Measurements from ENCODE around the gene UNC13B.

The UNC13B gene

DNA sequence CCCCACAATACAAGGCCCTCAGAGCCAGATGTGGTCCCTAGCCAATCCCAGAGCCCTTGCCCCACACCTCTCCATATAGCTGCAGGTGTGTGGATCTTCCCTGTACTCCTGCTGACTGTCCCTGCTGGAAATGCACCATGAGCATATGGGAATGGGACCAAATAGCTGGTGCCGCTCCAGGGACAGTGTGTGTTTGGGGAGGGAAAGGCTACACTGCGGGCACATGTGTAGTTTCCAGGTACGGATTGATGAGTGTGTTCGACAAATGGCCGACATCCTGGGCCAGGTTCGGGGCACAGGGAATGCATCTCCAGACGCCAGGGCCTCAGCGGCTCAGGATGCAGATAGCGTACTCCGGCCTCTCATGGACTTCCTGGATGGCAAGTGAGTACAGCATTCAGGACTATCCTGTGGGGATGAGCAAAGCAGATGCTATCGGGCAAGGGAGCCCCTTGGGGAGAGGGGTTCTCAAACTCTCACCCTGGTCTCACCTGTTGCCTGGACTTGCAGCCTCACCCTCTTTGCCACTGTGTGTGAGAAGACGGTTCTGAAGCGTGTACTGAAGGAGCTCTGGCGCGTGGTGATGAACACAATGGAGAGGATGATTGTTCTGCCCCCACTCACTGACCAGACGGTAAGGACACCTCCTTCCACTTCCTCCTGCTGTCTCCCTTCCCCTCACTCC lies 237.0 kb downstream of the UNC13B start:
- no peak for TF ChIP-seq FOXP2 (optimal IDR thresholded peaks at IDR 0.05; ENCODE audit: borderline replicate concordance, extremely low read depth, extremely low read length, insufficient read depth)
- TF ChIP-seq TAF1 (IDR thresholded peaks at IDR 0.05; ENCODE audit: borderline replicate concordance, insufficient read depth, low read length) = no peak
- TF ChIP-seq, protein P1, sequence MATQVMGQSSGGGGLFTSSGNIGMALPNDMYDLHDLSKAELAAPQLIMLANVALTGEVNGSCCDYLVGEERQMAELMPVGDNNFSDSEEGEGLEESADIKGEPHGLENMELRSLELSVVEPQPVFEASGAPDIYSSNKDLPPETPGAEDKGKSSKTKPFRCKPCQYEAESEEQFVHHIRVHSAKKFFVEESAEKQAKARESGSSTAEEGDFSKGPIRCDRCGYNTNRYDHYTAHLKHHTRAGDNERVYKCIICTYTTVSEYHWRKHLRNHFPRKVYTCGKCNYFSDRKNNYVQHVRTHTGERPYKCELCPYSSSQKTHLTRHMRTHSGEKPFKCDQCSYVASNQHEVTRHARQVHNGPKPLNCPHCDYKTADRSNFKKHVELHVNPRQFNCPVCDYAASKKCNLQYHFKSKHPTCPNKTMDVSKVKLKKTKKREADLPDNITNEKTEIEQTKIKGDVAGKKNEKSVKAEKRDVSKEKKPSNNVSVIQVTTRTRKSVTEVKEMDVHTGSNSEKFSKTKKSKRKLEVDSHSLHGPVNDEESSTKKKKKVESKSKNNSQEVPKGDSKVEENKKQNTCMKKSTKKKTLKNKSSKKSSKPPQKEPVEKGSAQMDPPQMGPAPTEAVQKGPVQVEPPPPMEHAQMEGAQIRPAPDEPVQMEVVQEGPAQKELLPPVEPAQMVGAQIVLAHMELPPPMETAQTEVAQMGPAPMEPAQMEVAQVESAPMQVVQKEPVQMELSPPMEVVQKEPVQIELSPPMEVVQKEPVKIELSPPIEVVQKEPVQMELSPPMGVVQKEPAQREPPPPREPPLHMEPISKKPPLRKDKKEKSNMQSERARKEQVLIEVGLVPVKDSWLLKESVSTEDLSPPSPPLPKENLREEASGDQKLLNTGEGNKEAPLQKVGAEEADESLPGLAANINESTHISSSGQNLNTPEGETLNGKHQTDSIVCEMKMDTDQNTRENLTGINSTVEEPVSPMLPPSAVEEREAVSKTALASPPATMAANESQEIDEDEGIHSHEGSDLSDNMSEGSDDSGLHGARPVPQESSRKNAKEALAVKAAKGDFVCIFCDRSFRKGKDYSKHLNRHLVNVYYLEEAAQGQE (IDR thresholded peaks at IDR 0.05; ENCODE audit: insufficient read depth in 1 of 2, low read depth in 2 of 2, low read length in 2 of 2) = no peak
- TF ChIP-seq SIN3A (IDR thresholded peaks at IDR 0.05; ENCODE audit: borderline replicate concordance, insufficient read depth, low read length) = no peak
- no peak for TF ChIP-seq POLR2AphosphoS5 (IDR thresholded peaks at IDR 0.05; ENCODE audit: low read depth, low read length)

DNA sequence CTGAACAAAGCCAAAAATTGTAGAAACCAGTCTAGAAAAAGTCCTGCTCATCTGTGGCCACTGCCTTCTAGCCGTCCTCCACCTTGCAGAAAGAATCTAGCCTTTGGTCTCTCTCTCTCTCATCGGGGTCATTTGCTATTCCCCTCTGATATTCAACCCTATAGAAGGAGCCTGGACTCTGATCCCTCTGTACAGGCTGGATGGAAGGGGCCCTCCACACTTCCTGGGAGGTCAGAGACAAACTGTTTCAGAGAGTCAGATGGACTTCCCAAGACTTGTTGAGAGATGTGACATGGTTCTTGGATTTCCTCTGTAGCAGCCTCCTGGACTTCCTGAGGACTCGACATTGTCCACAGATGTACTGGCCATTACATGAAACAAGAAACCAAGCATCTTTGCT lies 243.1 kb downstream of the UNC13B start:
- TF ChIP-seq TAF1 (IDR thresholded peaks at IDR 0.05; ENCODE audit: borderline replicate concordance, insufficient read depth, low read length) (no peak), POLR2AphosphoS5 (IDR thresholded peaks at IDR 0.05; ENCODE audit: low read depth, low read length) (no peak), FOXP2 (optimal IDR thresholded peaks at IDR 0.05; ENCODE audit: borderline replicate concordance, extremely low read depth, extremely low read length, insufficient read depth) (no peak), SIN3A (IDR thresholded peaks at IDR 0.05; ENCODE audit: borderline replicate concordance, insufficient read depth, low read length) (no peak)
- TF ChIP-seq, protein P1 (IDR thresholded peaks at IDR 0.05; ENCODE audit: insufficient read depth in 1 of 2, low read depth in 2 of 2, low read length in 2 of 2) = no peak

DNA sequence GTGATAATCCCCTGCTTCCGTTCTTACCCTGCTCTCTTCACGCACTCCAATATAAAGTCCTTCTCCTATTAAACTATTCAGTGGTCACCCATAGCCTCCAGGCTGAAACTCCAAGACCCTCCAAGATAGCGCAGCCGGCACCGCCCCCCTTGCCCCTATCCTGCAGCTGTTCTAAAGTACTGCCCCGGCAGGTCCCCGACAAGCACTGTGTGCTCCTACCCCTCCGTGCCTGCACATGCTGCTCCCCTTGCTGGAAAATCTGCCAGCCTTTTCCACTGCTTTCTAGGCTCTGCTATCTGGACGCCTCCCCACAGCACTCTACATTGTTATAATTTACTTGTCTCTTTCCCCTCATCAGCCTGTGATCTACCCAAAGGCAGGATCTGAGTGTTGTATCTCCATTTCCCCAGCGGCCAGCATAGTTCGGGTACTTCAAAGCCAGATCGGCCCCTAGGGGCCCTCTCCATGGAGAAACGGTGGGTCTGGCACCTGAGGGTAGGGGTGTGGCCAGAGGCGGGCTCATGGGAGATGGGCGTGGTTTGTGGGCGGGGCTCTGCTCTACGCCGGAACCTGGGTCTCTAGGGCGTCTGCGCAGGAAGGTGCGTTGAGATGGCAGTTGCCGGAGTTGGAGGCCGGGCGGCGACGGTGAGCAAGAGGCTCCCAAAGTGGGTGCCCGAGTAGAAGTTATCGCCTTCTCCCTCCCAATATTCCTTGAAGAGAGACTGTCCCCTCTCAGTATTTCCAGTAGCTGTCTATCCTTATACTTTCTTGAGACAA lies 244.6 kb downstream of the UNC13B start:
- TF ChIP-seq, protein P1 (IDR thresholded peaks at IDR 0.05; ENCODE audit: insufficient read depth in 1 of 2, low read depth in 2 of 2, low read length in 2 of 2) = no peak
- no peak for TF ChIP-seq SIN3A (IDR thresholded peaks at IDR 0.05; ENCODE audit: borderline replicate concordance, insufficient read depth, low read length)
- no peak for TF ChIP-seq POLR2AphosphoS5 (IDR thresholded peaks at IDR 0.05; ENCODE audit: low read depth, low read length)
- no peak for TF ChIP-seq TAF1 (IDR thresholded peaks at IDR 0.05; ENCODE audit: borderline replicate concordance, insufficient read depth, low read length)
- TF ChIP-seq FOXP2 (optimal IDR thresholded peaks at IDR 0.05; ENCODE audit: borderline replicate concordance, extremely low read depth, extremely low read length, insufficient read depth) = no peak

DNA sequence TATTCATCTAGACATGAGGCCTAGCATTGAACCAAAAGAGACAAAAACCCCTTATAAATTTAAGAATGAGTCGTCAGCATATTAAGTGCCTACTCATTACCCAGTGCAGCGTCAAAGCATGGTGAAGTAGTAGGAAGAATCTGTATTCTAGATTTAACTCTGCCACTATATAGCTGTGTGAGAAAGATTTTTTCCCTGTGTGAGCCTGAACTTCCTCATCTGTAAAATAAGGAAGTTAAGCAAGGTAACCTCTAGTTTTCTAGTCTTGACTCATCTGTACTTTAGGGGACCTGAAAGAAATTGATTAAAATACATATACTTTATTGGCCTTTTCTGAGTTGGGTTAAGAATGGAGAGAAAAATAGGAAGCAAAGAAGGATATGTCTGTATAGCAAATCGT lies 246.0 kb downstream of the UNC13B start:
- TF ChIP-seq POLR2AphosphoS5 (IDR thresholded peaks at IDR 0.05; ENCODE audit: low read depth, low read length) (no peak), TAF1 (IDR thresholded peaks at IDR 0.05; ENCODE audit: borderline replicate concordance, insufficient read depth, low read length) (no peak), SIN3A (IDR thresholded peaks at IDR 0.05; ENCODE audit: borderline replicate concordance, insufficient read depth, low read length) (no peak), FOXP2 (optimal IDR thresholded peaks at IDR 0.05; ENCODE audit: borderline replicate concordance, extremely low read depth, extremely low read length, insufficient read depth) (no peak)
- TF ChIP-seq, protein P1 (IDR thresholded peaks at IDR 0.05; ENCODE audit: insufficient read depth in 1 of 2, low read depth in 2 of 2, low read length in 2 of 2) = no peak
